ENCODE measurements around the gene NFS1.

NFS1 gene

DNA sequence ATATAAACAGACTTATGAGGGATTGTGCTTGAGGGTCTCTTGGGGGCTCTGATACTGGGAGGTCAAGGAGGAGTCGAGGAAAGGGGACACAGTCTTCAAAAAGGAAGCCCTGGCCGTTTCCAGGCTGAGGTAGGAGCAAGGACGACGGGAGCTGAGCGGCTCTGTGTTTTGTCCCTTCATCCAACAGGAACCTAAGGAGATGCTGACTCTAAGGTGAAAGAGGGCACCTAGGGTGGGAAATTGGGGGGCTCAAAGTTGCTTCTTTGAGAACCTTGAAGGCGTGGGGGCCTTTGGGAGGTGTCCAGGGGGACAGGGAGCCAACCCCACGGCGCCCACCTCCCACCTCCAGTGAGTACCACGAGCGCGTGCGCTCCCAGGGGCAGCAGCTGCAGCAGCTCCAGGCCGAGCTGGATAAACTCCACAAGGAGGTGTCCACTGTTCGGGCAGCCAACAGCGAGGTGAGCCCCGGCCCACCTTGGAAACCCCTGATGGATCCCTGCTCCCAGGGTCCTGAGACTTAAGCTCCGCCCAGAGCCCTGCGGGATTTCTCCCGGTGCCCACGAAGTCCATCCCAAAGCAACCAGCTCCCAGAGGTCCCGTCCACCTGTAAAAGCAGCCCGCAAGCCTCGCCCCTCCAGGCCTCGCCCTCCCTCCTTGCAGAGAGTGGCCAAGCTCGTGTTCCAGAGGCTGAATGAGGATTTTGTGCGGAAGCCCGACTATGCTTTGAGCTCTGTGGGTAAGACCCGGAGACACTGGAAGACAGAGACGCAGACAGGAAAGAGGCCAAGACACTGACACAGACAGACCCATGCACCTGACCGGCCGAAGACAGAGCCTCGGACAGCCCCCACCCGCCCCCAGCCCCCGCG lies 80.7 kb downstream of the NFS1 start:
- Histone ChIP-seq H3K36me3 (ENCODE audit: low read length) (no peaks in the 10 kb centered on the region), H4K20me1 (ENCODE audit: low read depth, low read length) (no peaks in the 10 kb centered on the region), H3F3A (ENCODE audit: insufficient read depth) (no peaks in the 10 kb centered on the region), H3K9ac (ENCODE audit: low read length) (no peak overlapping the region), H3K9me2 (replicated peaks; ENCODE audit: insufficient read depth, low read length) (no peaks in the 10 kb centered on the region), H3K4me2 (ENCODE audit: low read depth, low read length, poor library complexity, severe bottlenecking) (peak overlapping the region; percentile 44), H3K4me3 (ENCODE audit: insufficient read depth, low read length, poor library complexity, severe bottlenecking) (no peak overlapping the region), H3K9me3 (ENCODE audit: insufficient read depth, low read length) (no peaks in the 10 kb centered on the region), H3K27me3 (ENCODE audit: low read length) (no peaks in the 10 kb centered on the region), H2AFZ (ENCODE audit: low read depth, low read length, severe bottlenecking) (no peak overlapping the region), H3K27ac (ENCODE audit: low read depth, low read length) (no peak overlapping the region), H3K79me2 (ENCODE audit: insufficient read depth, low read length) (no peaks in the 10 kb centered on the region)
- TF ChIP-seq, protein P1, sequence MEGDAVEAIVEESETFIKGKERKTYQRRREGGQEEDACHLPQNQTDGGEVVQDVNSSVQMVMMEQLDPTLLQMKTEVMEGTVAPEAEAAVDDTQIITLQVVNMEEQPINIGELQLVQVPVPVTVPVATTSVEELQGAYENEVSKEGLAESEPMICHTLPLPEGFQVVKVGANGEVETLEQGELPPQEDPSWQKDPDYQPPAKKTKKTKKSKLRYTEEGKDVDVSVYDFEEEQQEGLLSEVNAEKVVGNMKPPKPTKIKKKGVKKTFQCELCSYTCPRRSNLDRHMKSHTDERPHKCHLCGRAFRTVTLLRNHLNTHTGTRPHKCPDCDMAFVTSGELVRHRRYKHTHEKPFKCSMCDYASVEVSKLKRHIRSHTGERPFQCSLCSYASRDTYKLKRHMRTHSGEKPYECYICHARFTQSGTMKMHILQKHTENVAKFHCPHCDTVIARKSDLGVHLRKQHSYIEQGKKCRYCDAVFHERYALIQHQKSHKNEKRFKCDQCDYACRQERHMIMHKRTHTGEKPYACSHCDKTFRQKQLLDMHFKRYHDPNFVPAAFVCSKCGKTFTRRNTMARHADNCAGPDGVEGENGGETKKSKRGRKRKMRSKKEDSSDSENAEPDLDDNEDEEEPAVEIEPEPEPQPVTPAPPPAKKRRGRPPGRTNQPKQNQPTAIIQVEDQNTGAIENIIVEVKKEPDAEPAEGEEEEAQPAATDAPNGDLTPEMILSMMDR (IDR thresholded peaks at IDR 0.05; ENCODE audit: insufficient read depth, low read length, poor library complexity, severe bottlenecking): no peak
- TF ChIP-seq EZH2phosphoT487 (conservative IDR thresholded peaks at IDR 0.05; ENCODE audit: low read length): no peak
